HK-2 (cell line): ENCODE measurements around the gene SLC22A6.
A peak's percentile ranks its signal among the peaks of the same experiment; 100 is the strongest.

Experiments
- DNase-seq: peaks from one replicate; pipeline ENCODE4 v3.0.0-alpha.2; 2018; ENCODE audit not compliant: unreplicated experiment

The SLC22A6 gene, protein sequence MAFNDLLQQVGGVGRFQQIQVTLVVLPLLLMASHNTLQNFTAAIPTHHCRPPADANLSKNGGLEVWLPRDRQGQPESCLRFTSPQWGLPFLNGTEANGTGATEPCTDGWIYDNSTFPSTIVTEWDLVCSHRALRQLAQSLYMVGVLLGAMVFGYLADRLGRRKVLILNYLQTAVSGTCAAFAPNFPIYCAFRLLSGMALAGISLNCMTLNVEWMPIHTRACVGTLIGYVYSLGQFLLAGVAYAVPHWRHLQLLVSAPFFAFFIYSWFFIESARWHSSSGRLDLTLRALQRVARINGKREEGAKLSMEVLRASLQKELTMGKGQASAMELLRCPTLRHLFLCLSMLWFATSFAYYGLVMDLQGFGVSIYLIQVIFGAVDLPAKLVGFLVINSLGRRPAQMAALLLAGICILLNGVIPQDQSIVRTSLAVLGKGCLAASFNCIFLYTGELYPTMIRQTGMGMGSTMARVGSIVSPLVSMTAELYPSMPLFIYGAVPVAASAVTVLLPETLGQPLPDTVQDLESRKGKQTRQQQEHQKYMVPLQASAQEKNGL

DNA sequence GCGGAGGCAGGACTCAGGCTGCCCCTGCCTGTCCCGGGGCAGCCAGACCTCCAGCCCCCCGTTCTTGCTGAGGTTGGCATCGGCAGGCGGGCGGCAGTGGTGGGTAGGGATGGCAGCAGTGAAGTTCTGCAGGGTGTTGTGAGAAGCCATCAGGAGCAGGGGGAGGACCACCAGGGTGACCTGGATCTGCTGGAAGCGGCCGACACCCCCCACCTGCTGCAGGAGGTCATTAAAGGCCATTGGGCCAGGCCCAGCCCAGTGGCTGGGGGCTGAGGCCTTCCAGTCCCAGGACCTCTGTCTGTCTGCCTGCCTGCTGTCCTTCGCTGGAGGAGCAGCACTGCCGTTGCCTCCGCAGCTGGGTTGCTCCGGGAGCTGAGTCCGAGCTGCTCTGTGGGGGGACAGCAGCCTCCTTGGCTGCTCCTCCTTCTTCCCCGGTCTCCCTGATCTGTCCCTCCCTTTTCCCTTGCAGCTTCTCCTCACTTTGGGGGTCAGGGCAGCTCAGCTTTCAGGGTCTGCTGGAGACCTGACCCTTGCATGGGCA, at the start of gene SLC22A6:
Gene SLC22A6, minus strand, starts transcription at position 517 of the 541 bp plus-strand sequence. Its CDS starts 277 bp downstream, at position 240.
- DNase-seq, result no peak

DNA sequence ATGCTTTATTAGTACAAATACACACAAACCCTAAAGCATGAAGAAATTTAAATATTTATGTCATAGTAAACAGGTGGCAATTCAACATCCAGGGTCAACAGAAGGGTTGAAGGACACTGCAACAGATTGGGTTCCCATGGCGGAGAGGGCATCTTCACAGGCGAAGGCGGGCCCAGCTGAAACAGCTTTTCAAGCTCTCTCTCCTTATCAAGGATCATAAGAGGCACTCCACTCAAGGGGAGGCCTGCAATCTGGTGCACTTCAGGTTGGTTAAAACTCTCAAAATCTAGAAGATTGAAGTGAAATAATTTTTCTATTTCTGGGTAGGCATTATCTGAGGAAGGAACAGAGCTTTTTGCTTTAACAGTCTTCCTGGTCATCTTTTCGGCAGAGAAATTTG, 47.7 kb upstream of the SLC22A6 start:
- no peak for DNase-seq

DNA sequence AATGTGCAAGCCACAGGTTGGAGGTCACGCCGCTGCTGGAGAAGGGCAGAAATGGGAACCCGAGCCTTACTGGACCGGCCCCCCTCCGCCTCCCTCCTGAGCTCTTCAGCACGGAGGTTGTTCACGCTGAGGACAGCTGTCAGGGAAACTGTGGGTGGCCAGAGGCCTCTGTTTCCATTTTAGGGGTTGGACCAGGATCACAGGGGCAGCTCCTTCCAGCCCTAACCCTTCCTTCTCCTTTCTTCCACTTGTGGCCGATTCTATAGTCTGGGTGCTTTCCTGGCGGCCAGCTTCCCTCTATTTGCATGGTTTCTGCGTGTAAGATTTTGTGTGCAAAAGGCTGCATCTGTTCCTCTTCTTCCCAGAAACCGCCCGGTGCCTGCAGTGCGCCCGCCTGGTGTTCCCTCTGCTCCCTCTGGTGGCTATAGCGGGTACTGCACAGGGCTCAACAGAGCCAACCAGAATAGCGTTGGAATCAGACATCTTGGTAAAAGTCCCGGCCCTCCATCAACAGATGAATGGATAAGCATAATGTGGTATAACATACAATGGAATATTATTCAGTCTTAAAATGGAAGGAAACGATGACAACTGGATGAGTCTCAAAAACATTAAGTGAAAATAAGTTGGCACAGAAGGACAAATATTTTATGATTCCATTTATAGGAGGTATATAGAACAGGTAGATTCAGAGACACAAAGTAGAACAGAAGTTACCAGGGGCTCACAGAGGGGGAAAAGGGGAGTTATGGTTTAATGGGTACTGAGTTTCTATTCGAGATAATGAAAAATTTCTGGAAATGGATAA, 39.3 kb upstream of the SLC22A6 start:
- DNase-seq, result peak; percentile 72

DNA sequence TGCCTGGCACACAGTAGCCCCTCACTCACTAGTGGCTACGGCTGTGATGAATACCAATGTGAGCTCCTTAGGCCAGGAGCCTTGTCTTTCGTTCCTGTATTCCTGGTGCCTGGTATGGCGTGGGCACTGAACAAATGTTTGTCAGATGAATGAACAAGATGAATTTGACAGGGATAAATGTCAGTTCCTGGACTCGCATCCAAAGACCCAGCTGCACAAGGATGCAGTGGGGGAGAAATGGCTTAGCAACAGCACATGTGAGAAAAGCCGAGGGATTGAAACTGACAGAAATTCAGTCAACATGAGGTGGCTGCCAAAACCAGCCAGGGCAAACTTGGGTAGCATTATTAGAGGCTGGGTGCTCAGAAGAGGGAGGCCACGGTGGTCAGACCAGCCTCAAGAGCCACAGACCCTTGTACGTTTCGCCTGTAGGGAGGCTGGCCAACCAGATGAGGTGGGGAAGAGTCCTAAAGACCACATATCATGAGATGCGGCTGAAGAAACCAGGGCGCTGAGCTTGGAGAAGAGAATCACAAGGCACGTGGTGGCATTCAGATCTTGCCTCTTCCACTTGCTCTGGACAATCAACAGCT, 38.6 kb upstream of the SLC22A6 start:
- no peak for DNase-seq

DNA sequence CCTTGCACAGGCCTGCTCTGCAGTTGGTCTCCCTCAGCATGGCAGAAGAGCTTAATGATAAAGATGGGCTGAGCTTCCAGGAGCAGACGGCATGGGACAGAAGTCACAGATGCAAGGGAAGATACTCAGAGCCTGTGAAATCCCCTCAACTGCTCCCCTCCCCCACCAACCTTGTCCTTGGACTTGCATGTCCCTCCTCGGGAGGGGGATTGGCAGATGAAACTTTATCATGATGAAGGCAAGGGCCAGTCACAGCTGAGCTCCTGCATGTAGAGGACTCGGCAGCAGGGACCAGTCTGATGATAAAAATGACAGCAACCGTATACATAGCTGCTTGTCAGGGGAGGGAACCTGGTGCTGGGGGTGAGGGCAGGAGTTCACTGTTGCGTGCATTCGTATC, 37.7 kb upstream of the SLC22A6 start:
- DNase-seq, result no peak

DNA sequence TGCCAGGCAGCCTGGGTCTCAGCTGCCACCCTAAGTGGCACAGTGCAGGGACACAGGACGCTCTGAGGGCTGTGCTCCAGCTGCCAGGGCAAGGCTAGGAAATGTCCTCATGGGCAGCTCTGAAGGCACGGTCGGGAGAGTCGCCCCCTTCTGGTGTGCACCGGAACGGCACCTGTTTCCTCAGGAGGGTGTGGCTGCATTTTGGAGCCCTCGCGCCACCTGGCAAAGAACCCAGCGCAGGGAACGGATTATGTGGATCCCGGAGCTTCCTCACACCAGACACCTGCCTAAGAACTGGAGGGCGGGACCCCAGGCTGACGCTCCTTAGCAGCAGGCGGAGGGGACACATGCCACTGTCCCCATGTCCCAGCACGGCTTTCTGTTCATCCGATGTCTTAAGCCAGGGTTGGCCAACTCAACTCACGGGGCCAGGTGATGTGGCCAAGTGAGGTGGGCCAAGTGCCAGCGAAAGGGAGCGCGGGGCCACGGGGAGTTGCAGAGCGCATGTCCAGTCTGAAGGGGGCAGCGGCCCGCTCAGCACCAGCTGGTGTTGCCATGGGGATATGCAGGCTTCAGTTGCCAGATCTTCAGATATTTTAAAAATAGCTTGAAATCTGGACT, 36.0 kb upstream of the SLC22A6 start:
- no peak for DNase-seq

DNA sequence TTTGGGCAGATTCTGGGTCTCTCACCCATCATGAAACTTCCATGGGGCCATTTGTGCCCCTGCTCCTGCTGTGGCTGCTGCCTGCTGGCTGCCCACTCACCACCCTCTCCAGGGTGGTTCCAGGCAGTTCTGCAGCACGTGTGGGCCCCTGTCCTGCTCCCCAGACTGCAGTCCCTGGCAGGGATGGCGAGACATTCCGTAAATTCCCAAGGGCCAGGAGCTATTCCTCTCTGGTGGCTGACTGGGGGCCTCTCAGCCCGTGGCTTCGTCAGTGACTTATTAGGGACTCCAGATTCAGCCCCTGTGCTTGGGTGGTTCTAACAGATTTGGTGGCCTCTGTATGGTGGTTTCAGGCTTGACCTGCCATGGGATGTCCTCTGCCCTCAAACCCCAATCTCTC, 34.7 kb upstream of the SLC22A6 start:
- DNase-seq, result no peak

DNA sequence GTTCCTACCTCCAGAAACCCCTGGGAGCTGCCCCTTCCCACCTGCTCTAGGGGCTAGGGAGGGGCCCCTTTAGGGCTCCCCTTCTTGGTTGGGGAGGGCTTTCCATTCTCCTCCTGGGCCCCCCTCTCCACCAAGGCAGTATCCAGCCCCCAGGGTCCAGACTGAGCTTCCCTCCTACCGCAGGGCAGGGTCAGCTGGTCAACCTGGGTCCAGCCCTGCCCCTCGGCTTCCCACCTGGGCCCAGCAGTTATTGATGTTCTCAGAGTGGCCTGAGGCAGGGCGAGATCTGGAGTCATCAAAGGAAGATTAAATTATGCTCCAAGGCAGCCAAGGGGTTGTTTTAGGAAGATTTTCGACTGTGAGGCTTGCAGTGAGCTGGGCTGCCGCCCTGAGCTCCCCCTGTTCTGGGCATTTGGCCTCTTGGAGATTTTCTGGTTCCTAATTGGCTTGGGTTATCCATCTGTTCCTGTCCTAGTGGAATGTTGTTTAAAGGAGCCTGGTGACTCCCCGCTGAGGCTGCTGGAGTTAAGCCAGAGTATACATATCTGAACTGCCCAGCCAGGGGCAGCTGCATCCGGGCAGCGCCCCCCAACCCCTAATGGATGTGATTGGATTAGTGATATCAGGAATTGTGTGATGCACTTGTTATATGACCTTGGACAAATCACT, 32.7 kb upstream of the SLC22A6 start:
- no peak for DNase-seq

DNA sequence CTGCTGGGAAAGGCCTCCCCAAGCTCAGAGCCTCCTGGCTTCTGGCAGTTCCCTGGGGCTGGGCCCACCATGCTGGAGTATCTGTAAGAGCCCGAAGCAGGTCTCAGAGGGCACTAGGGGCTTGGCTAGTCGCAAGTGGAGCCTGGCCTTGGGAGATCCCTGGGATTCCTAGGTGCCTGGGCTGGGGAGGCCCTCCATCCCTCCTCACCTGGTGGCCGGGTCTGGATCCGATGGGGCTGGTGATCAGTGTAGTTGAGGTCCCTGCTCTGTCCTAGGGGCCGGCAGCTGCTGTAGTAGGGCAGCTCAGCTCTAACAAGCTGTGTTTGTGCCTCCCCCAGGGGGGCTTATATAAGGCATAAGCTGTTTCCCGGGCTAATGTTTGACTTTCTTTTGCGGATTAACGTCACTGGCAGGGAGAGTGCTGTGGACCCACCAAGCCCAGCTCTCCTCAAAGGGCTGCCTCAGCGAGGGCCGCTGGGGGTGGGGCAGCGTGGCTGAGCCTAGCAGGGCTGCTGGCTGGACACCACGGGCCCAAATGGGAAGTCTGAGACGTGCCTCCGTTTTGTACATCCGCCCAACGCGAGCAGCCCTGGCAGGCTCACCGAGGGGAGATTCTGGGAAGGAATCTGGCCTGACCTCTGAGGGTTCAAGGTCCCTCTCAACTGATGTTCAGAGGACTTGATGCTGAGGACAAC, 30.9 kb upstream of the SLC22A6 start, which contains the start of gene SLC22A8:
Gene SLC22A8, minus strand, starts transcription at position 321 of the 695 bp plus-strand sequence. CDS start 883 bp downstream, outside the sequence.
- DNase-seq, result no peak

DNA sequence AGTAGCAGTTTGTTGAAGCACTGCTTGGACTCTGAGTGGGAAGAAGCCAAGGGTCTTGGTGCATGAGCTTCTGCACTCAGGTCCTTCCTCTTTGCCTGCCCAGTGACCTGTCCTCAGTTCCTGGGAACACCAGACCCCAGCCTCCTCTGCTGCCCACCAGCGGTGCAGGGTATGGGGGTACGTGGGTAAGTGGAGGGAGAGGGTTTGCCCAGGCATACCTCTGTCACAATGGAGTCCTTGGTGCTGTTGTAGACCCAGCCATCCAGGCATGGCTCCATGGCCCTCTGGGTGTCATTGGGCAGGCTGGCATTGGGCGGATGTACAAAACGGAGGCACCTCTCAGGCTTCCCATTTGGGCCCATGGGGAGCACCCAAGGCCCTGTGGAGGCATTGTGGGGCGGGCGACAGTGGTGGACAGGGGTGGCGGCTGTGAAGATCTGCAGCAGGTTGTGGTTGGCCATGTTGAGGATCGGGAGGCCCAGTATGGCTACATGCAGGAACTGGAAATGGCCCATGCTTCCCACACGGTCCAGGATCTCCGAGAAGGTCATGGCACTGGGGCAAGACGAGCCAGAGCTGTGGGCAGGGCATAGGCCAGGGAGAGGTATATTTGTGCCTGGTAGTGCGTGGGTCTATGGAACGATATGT, 29.8 kb upstream of the SLC22A6 start:
- DNase-seq, result no peak

DNA sequence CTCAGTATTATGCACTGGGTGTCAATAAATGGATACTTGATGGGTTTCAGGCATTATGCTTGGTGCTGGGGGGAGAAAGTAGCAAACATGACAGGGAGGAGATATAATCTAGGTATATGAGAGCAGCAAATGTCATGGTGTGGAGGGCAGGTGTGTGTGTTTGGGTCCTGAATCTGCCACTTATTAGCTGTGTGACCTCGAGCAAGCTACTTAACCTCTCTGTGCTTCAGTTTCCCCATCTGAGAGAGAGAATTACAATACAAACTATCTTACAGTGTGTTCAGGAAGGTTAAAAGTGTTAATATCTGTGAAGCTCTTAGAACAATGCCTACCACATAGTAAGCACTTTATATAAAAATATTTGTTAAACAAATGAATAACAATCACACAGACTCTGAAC, 28.1 kb upstream of the SLC22A6 start:
- DNase-seq, result no peak

DNA sequence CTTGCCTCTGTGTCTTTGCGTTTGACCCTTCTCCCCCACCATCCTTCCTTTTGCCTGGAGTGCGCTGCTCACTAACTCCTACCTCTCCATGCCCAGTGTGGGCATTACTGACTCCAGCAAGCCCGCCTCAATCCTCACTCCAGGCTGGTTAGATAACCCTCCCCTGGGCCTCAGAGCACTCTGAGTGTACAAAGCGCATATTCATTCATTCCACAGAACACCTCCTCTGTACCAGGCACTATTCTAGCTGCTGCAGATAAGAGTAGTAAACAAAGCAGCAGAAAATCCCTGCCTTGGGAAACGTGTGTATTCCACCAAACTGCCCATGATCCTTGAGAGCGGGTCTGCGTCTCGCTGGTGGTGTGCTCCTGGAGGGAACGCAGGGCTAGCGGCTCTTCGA, 27.7 kb upstream of the SLC22A6 start:
- DNase-seq, result no peak

DNA sequence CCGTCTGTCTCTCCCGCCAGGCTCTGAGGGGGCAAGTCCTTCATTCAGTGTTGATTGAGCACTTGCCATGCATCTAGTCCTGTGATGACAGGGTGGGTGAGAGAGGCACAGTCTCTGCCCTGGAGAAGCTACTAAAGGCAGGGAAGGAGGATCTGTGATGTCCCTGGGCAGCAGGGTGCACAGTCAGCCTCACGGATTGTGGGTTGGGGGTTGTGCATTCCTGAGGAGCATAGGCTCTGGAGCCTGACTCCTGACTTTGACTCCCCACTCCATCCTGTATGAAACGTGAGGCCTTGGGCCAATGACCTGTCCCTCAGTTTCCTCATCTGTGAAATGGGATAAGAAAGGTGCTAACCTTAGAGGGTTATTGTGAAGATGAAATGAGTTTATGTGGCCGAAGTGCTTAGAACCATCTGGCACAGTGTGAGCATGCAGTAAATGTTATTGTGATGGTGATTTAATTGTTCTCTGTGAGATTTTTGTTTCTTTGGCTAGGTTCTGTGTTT, 26.2 kb upstream of the SLC22A6 start:
- no peak for DNase-seq

DNA sequence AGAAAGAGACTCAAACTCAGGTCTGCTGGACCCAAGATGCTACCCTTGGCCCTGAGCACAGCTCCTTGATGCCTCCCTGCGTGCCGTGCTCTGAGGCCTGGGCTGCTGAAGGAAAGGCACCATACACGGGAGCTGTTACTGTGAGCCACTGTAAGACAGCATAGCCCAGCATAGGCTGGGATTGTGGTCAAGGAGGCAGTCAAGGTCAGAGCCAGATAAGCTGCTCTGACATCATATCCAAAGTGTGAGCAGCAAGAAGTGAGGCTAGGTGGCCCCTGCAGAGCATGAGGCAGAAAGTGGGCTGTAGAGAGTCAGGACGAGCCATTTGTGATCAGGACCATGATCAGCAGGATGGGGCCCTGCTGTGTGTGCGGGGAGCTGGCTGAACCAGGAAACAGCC, 23.2 kb upstream of the SLC22A6 start:
- no peak for DNase-seq

DNA sequence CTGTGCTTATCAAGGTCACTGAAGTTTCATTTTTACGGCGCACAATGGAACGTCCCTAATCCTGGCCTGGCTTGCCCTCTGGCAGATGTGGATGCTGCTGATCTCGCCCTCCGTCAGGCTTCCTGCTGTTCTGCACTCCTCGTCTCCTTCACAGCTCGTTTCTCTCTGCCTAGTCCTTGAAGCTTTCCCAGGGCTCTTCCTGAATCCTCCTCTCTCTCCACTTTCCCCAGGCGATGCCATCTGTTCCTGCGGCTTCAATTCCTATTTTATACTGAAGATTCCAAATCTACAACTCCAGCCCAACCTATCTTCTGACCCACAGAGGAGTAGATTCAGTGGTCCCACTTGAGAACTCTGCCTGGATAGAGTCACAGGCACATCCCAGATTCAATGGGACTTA, 16.7 kb upstream of the SLC22A6 start:
- no peak for DNase-seq

DNA sequence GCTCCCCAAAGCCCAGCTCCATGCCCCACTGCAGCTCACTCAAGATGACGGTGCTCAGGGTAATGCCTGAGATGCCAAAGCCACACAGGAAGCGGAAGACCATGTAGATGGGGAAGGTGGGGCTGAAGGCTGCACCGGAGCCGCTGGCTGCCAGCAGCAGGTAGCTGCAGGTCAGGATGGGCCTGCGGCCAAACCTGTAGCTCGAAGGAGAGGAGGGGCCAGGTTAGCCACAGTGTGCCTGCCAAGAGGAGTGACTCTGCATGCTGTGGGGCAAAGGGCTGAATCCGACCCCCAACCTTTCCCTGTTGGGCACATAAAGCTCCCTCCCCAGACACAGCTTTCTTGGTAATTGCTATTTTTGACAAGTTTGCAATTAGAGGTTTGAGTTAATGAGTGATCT, 14.9 kb upstream of the SLC22A6 start:
- DNase-seq, result no peak

DNA sequence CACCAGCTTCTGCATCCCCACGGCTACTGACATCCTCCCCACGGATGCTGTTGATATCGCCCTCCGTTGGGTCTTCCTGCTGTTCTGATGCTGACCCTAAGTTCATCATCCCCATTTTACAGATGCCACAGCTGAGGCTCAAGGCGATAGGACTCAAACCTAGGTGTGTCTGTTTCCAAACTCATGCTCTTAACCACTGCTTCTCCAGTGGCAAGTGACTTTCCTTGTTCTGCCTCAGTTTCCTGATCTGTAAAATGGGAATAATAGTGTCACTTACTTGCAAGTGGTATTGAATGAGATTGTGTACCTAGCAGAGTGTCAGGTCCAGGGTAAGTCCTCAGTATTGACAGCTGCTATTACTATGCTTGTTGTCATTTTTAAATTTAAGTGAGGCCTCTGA, 14.4 kb upstream of the SLC22A6 start:
- DNase-seq, result no peak

DNA sequence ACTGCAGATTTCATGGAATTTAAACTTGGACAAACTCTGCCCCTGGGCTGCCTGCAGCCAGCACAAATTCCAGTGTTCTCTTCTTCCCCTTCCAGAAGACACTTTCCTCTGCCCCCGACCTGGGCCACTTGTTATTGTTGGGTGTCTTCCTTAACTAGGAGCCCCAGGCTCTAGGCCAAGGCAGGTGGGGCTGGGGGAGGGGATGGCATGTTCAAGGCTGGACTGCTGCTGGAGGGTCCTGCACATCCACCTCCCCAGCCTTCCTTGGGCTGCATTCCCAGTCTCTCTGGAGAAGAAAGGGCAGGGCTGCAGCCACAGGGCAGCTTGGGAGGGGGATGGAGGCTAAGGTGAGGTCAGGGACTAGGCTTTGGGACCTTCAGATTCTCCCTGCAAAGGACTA, 11.5 kb upstream of the SLC22A6 start:
- no peak for DNase-seq

DNA sequence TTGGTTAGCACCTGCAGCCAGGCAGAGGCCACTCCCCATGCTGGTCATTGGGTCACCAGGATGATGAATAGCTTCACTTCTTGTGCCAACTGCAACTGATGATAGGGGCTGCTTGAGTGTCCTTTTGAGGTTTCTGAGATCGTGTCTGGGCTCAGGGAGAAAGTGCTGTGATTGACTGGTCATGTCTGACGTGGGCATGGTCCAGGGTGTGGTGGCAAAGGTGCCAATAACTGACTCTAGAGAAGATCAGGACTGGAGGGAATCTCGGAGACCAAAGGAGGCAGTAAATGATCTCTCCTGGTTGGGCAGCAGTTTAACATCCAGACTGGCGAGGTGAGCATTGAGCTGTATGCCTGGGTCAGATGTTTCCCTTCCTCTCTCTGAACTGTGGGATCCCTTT, 10.0 kb upstream of the SLC22A6 start:
- DNase-seq, result no peak

DNA sequence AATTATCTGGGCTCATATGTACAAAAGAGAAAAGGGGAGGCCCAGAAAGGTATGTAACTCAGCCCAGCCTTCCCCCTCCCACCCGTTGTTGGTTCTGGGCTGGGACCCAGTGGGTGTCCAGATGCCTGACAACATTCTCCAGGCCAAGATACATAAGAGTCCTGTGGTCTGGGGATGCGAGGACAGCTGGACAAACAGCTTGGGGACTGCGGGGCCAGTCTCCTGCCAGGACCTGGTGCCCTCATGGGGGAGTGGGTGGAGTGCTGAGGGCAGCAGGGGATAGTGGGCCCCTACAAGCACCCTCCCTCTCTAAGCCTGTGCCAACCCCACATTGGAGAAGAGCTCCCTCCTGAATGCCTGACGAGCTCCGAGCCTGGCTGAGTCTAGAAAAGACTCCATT, 3.5 kb upstream of the SLC22A6 start:
- DNase-seq, result no peak
